GM18951 (cell line): ENCODE results near the gene TMEM154.

Source experiments
- POLR2A ChIP-seq: IDR thresholded peaks from 4 replicates; pipeline ENCODE4 v1.6.1; 2011; ENCODE audit warnings: mild to moderate bottlenecking; ENCODE audit not compliant: insufficient read length, insufficient read depth; ENCODE audit errors: extremely low read depth
- in situ Hi-C: fragments of 300-500 bp; cut with MboI; formaldehyde crosslinking; loops from one replicate; pipeline ENCODE4 v1.12.0; 2022; ENCODE audit warnings: low sequenced_read_pairs, mixed read lengths, inconsistent platforms; ENCODE audit not compliant: unreplicated experiment

The TMEM154 gene

DNA sequence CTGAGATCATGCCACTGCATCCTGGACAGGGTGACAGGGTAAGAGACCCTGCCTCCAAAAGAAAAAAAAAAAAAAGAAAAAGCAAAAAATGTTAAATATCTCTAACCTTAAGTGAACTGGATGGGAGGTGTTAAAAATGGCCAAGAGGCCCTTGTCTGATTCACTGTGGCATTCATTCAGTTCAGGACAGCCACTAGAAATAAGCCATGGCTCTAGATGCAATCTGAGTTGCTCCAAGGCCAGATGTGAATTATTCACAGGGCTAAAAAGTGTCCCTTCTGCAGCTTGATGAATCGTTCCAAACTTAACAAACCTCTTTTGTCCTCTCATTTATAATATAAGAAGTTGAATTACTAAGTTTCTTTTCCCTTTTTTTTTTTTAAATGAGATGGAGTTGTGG is 80.2 kb downstream of the TMEM154 start:
- no peak for TF ChIP-seq POLR2A
- in situ Hi-C loops, result no loop called here

DNA sequence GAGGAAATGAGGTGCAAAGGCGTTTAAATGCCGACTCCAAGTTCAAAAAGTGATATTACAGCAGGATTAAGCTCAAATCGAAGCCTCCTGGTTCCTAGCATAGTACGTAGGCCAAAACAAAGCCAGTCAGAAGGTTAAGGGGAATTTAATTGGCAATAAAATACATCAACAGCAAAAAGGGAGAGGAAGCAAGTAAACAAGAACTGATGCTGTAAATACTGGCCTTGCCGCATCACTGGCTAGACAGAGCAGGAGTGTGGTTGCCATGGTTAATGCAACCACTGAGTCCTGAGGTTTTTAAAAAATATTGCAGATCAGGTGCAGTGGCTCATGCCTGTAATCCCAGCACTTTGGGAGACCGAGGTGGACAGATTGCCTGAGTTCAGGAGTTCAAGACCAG is 80.7 kb downstream of the TMEM154 start:
- no peak for TF ChIP-seq POLR2A
- in situ Hi-C loops, result no loop called here

DNA sequence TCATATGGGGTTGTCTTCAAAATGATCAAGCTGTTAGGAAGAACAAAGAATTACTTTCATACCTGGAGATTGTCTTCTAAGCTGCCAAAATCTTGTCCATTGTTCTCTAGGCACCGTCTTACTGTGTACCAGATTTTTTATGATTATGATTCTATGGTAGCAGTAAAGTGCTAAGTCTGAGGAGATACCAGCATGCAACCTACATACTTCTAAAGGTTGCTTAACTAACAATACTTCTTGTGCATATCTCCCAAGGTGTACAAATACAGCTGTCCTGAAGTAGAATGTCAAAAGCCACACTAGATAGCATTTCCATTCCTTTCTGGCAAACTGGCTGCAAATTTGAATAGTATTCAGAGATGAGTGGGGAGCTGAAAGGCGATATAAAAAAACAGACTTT is 81.3 kb downstream of the TMEM154 start:
- in situ Hi-C loops, result no loop called here
- no peak for TF ChIP-seq POLR2A

DNA sequence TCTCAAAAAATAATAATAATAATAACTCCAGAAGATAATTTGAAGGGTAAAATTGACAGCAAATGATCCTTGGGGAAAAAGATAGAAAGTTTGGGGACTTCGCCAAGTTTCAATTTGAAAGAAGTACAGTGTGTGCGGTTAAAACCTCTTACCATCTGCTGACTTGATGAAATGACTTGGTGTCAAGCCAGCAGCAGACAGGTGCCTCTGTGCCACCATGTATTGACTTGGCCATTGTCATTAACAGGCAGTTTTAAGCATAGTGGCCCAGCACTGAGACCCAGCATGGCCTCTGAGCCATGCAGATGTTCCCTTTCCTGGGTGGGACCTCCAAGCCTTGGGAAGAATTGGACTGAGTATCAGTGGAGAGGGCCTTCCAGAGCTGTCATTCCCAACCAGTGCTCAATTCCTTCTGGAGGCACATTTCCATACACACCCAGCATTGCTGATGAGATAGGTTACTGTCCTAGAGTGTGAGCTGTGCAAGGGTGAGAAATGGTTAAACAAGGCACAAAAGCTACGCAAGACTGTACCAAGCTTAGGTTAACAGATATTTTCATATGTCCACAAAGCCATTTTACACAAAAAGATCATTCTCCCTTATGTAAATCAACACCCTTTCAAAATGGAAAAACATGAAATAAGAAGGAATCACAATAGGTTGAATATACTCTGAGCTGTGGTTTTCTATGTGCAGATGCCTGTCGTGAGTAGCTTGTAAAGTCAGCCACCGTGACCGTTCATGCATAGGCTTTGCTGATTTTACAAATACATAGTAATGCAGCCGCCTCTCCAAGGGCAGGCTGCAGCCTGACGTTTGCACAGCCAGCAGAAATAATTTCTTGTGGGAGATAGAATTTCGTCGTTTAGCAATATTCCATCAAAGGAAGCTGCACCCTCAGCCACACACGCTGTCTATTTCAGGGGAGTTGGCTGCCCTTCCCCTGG is 84.5 kb downstream of the TMEM154 start:
- no peak for TF ChIP-seq POLR2A
- in situ Hi-C loops, result no loop called here

DNA sequence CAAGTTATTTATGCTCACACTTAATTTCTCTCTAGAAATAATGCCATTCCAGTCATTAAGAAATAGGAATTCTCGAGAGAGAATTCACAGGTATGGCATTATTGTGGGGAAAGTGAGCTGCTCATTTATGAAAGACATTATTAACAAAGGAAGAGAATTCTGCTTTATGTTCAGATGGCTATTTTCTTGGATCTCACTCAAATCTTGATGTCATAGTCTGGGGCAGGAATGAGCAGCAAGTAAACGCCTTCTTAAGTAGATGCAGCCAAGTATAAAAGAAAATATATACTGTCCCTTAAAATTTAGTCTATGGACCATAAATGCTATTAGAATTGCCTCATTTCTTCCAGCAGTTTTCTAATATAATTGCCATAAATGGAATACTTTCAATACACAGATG is 85.7 kb downstream of the TMEM154 start:
- TF ChIP-seq POLR2A, result no peak
- in situ Hi-C loops, result no loop called here

DNA sequence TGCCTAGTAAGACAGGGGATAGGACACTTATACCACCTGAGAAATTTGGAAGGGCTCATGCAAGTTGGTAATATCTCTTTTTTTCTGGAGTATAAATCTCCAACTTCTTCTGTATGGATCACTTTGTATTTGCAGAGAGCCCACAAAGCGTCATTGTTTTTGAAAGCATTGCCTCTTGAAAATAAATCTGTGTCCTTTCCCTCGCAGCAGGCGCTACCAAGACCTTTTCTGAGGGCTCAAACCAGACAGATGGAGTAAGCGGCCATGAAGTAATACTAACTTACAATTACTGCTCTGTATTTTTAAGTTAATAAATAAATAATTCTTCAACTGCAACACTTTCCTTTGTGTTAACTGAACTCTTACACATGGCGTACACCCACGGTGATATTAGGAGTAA is 87.9 kb downstream of the TMEM154 start:
- TF ChIP-seq POLR2A, result no peak
- in situ Hi-C loops, result no loop called here

DNA sequence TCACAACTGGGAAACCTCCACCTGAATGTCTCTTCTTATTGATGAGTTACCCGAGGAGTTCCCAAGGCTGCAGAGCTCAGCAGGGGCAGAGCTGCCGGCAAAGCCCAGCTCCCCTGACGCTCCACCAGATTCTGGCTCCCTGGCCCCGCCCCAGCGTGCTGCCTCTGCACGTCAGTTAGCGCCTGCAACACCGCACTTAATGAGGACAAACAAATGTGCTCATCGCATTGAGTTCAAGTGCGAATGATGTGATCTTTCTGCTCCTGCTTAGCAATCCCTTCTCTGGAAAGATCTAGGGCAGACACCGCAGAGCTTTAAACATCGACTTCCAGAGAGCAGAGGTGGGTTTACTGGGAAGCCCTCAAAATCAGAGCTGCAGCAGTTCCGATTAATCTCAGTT is 88.4 kb downstream of the TMEM154 start:
- TF ChIP-seq POLR2A, result no peak
- in situ Hi-C loops, result no loop called here

DNA sequence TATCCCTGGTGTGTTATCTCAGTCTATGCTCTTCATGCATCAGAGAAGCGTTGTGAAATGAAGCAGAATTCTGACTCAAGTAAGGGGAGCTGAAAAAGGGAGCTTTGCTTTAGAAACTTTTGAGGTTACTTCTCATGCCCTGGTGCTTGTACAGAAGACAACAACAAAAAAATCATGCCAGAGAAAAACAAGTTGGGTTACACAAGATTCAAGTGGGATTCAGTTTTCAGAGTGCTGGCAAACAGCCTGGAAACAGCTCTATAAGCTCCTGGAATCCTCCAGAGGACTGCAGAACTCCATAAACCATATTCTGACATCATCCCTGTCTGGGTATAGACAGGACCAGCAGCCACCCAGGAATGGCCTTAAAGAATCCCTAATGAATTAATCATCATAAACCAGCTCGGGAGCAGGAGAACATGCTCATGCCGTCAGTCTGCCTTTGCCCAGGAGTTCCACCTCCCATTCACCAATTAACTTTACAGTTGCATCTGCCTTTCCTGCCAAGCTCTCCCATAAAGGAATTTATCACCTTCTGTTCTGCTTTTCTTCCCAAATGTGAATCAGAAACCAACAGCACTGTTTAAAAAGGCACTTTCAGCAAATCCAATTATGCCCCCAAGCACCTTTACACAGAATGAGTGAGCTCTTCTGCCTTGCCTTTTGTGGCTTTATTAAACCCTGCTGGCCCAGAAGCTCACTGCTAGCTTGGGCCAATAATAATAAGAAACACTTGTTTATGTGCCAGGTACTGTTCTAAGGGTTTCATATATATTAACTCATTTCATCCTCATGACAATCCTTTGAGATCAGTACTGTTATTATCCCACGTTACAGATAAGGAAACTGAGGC is 89.4 kb downstream of the TMEM154 start:
- no peak for TF ChIP-seq POLR2A
- in situ Hi-C loops, result no loop called here

DNA sequence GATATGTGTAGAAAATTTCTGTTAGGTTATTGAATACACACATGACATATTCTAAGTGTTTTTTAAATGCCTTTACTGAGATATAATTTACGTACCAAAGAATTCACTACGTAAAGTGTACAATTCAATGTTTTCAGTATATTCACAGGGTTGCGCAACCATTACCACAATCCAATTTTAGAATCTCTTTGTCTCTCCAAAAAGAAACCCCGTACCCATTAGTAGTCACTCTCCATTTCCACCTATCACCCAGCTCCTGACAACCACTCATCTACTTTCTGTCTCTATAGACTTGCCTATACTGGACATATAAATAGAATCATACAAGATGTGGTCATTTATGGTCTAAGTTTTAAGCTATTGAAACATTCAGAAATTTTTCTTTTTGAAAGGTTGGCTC is 90.9 kb downstream of the TMEM154 start:
- in situ Hi-C loops, result no loop called here
- no peak for TF ChIP-seq POLR2A

DNA sequence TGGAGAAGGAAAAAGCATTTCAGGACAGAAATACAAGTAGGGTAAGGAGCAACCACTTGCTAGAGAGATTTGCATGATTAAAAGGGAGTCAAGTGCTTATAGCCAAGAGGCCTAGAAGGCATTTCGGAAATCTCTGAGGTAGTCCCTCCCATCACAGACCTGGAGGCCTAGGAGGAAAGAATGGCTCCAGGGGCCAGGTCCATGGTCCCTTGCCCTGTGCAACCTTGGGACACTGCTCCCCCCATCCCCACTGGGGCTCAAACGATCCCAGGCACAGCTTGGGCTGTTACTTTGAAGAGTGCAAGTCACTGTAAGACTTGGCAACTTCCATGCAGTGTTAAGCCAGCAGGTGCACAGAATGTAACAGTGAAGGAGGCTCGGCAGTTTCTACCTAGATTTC is 92.7 kb downstream of the TMEM154 start:
- in situ Hi-C loops, result no loop called here

DNA sequence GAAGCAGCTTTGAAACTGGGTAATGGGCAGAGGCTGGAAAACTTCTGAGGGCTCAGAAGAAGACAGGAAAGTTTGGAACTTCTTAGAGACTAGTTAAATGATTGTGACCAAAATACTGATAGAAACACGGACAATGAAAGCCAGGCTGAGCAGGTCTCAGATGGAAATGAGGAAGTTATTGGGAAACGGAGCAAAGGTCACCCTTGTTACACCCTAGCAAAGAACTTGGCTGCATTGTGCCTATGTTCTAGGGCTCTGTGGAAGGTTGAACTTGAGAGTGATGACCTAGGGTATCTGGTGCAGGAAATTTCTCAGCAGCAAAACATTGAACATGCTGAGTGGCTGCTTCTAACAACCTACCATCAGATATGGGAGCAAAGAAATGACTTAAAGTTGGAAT is 93.1 kb downstream of the TMEM154 start:
- in situ Hi-C loops, result no loop called here
- no peak for TF ChIP-seq POLR2A

More for the DNA sequence above, 92.7 kb downstream of the TMEM154 start:
- no peak for TF ChIP-seq POLR2A

DNA sequence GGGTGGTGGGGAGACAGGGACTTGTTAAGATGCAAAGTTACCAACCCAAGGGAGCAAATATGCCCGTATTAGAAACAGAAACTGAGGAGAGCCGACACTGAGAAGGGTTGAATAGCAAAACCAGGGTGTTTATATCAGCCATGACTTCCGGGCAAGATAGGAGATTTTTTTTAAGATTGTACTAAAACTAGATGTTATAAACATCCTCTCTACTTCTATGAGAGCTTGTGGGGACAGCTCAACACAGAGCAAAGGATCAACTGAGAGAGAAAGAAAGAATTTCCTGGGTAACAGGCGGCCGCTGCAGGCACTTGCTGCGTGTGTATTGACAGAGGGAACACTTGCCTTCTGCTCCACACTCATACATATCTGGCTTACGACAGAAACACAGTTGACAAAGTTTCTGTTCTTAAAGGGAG is 94.8 kb downstream of the TMEM154 start:
- in situ Hi-C loops, result no loop called here

DNA sequence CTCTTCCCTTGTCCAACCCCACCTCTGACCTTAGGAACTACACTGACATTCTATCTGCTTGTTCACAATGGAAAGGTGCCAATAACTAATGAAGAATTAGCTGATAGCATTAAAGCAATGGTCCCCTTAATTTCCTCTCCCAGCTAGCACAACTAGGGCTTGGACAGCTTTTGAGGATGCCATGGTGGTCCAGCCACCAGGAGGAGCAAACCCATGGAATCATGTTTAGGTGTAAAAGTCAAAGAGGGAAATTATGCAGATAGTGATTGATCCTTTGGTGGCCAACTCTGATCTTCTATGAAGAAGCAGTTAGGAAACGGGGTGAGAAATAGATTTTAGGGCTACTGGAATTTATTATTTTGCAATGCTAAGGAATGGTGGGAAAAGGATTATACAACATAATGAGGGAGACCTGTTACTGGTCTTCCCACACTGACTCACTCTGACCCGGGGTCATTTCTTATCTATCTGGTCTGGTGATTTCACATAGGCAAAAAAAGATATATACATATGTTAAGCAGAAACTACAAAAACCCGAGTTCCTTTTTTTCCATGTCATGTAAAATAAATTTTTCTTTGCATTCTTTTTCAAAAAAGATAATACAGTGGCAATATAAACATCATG is 98.1 kb downstream of the TMEM154 start:
- in situ Hi-C loops, result no loop called here
- no peak for TF ChIP-seq POLR2A

More for the DNA sequence above, 94.8 kb downstream of the TMEM154 start:
- no peak for TF ChIP-seq POLR2A
